GM18526 (cell line): Measurements from ENCODE around the gene BBIP1.

Source experiments
- POLR2A ChIP-seq: IDR thresholded peaks from 3 replicates; pipeline ENCODE4 v1.6.1; 2011; ENCODE audit not compliant: insufficient read length; ENCODE audit errors: extremely low read depth

The BBIP1 gene, protein sequence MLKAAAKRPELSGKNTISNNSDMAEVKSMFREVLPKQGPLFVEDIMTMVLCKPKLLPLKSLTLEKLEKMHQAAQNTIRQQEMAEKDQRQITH

DNA sequence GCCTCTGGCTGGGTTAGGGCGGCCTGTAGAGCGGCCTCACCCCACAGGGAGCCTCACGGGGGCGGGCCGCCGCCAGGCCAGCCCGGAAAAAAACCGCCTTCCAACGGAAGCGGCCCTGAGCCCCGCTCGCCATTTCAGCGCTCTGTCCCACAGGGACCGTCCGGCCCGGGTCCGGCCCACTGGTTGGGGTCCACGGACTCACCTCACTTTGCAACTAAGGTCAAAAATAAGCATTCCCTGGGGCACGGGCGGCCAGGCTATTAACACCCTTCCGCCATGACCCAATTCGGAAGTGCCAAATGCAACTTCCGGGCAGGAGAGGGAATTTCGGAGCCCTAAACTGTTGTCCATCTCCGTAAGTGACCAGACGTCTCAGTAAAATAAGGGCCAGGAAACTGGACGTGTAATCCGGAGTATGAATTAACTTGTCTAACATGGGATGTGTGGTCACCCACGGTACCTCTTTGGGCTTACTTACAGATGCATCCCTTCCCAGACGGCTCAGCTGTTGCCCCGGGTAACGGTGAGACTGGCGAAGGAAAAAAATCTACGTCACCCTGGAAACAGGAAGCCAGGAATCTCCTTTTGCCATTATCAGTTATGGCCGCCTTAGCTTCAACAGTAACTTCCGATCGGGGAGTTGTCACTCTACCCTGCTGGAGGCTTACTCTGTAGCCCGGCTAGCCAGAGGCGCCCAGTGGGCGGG is at the start of gene BBIP1:
BBIP1 (minus strand) TSS at position 538 of the 706 bp plus-strand sequence. CDS start 1,023 bp downstream, outside the sequence.
- peak; percentile 76 for TF ChIP-seq POLR2A

DNA sequence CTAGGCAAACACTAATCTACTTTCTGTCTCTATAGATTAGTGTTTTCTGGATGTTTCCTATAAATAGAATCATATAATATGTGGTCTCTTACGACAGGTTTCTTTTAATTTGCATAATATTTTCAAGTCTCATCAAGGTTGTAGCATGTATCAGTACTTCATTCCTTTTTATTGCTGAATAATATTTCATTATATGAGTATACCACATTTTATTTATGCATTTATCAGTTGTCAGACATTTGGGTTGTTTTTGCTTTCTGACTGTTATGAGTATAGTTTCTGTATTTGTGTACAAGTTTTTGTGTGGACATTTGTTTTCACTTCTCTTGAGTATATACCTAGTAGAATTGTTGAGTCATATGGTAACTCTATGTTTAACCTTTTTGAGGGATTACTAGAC is 48.7 kb upstream of the BBIP1 start:
- TF ChIP-seq POLR2A, result no peak

DNA sequence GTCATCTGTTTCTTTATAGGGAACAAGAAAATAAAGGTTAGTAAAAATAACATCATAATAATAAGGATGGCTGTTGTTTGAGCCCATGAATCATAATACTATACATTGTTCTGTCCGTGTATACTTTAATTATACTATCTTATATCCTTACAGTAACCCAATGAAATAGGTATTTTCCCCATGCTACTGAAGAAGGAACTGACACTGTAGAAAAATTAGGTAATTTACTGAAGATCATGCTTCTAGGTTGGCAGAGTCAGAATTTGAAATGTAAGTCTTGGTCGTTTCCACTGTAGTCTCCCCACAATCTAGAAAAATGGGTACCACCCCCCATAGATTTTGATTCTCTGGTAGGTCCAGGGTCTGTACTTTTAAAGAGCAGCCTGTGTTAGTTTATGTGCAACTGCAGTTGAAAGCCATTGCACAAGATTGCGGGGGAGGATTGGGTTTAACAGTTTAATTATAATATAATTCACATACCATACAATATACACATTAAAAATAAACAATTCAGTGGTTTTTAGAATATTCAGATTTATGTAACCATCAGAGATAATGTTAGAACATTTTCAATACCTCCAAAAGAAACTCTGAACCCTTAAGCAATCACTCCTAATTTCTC is 48.1 kb upstream of the BBIP1 start:
- TF ChIP-seq POLR2A, result no peak

DNA sequence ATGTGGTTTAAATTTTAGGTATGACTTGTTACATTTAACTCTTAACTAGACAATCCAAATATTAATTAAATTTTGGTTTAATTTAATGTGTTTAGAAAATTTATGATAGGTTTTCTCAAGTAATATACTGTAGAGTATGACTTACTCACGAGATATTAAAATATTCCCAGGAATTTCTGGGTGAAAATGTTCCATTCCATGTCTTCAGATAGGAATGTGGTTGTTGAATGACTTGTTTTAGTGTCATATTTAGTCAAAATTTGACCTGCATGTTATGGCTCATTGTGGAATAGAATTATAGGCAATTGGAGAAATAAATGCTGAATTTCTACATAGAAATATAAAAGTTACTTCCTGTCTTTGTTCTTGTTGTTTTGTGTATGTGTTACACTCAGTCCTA is 47.2 kb upstream of the BBIP1 start:
- TF ChIP-seq POLR2A, result no peak

DNA sequence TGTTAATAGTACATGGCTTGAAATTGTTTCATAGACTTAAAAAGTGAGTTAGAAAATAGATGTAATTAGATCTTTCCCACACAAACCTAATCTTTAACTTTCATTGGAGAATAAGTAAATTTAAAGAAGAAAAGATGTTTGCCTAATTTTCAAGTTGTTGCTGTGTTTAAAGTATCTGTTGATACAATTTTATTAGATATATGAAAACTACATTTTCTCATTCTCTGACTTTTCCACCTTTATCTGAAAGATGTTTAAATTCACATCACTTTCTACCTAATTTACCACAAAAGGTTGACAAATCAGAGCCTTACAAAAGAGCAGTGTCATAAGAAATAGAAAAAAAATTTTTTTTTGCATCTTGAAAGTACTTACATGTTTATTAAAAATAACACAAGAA is 46.2 kb upstream of the BBIP1 start:
- no peak for TF ChIP-seq POLR2A

DNA sequence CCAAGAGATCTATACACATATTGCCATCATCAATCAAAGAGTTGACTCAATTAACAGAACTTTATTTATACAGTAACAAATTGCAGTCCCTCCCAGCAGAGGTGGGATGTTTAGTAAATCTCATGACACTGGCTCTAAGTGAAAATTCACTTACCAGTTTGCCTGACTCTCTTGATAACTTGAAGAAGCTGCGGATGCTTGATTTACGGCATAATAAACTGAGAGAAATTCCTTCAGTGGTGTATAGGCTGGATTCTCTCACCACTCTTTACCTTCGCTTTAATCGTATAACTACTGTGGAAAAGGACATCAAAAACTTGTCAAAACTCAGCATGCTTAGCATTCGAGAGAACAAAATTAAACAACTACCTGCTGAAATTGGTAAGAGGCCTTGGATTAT is 45.7 kb upstream of the BBIP1 start:
- no peak for TF ChIP-seq POLR2A

DNA sequence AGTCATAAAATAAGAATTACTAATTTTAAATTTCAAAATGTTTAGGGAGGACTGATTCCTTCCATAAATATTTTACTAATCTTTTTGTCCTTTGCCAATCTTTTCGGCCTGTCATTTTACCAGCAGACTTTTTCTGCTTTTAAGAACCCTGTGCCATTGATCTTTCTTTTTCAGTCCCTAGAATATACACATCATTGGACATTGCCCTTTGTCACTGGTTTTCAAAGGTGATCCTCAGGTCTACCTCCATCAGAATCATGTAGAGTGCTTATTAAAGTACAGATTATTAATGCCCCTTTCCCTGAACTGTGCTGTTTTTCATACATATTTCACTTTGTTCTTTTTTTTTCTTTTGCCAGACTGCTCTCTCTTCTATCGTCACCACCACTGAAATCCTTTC is 44.2 kb upstream of the BBIP1 start:
- no peak for TF ChIP-seq POLR2A

DNA sequence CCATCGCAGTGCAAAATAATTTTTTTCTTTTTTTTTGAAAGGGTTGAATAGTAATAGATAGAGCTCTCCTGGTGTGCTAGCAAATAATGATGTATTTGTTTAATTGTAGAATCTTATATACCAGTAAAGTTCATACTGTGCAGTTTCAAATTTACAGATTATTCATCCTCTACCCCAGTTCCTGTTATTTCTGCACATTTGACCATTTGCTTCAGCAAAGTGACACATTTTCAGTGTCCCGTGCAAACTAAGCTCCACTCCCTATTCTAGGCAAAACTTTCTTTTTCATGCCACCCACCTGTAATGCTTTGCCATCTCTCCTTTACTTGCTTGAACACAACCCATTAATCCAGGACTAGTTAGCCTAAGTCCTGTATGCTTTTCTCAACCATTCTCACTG is 43.5 kb upstream of the BBIP1 start:
- no peak for TF ChIP-seq POLR2A

DNA sequence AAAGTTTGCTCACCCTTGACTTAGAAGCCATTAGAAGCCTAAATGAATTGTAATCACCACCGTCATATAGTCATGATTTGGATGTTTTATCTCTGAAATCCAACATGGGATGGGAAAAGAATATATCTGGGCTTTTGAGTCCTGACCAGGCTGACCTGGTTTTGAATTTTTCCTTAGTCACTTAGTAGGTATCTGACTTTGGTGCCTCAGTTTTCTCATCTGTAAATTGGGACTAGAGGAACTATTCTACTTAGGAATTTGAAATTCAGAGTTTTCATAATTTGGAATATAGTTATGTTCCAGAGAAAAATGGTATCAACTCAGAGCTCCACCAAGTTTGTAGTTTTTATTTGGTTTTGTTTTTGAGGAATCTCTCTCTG is 41.3 kb upstream of the BBIP1 start:
- no peak for TF ChIP-seq POLR2A

DNA sequence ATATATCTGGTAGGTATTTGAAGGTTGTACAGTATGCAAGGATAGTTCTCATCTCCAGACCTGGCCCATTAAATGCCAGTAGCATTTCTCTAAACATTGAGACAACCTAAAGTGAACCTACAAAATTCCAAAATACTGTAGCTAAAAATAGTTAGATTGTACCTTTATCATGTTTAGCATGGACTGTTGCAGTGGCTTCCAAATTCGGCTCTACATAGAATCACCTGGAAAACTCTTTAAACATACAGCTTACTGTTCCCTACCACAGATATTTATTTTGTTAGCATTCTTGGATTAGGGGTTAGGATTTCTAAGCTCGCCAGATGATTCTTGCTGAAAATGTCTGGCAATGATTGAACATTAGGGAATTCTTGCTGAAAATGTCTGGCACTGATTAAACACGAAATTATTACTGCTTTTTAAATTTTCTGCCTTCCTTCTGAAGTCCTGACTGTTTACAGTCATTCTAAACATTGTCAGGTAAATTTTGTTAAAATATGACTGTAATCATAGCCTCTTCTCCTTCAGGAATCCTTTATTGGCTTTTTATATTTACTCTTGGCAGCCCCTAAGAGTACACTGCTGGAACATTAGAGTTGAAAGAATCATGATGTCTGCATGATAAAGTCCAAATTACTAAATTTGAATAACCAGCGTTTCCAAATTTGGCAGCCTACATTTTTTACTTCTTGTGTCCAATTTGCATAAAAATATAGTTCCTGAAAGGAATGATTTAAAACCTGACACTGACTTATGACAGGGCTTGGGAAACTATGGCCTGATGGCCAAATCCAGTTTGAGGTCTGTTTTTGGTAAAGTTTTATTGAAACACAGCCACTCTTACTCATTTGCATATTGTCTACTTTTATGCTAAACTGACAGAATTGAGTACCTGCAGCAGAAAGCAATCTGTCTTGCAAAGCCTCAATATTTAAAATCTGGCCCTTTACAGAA is 40.7 kb upstream of the BBIP1 start:
- no peak for TF ChIP-seq POLR2A

DNA sequence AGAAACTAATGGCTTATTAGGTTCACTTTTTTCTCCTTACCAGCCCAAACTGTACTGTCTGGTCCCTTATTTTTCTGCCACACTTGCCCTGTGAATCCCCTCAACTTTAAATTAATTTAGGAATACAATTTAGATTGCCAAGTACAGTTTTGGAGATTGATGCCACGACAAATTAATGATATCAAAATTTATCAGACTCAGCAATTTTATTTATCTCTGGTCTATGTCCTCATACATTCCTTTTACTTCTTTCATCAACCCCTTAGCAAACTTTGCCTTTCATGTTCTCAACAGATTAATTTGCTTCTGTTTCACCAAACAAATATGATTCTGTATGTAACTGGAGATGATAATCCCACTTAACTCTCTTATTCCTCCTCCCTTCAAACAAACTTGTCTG is 38.6 kb upstream of the BBIP1 start:
- no peak for TF ChIP-seq POLR2A

DNA sequence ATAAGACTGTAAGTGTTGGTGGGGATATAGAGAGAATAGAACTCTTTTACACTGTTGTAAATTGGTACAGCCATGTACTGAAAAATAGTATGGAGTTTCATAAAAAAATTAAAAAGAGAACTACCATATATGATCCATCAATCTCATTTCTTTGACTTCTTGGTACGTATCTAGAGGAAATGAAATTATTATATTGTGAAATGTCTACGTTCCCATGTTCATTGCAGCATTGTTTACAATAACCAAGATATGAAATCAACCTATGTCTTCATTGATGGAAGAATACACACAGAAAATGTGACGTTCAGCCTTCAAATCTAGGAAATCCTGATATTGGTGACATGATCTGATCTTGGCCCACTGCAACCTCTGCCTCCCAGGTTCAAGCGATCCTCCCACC is 32.4 kb upstream of the BBIP1 start:
- TF ChIP-seq POLR2A, result no peak

DNA sequence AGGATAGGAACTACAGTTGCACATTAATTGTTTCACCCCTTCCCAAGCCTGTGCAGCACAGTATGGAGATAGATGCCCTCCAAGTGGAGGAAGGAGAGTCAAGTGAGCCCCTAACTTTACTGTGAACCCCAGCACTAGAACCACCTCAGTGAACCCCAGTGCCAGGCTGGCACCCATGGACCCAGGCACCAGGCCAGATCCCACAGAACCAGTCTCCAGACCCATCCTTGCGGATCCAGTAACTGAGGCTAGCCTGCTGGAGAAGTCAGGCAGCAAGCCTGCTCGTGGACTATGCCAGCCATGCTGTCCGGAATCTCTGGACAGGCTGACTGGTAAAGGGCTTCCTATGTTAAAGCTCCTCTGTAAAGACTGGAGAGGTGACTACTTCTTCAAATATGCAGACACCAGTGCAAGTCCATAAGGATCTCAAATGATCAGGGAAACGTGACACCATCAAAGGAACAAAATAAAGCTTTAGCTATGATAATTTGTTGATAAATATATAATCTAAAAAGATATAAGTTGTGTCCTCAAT is 28.1 kb upstream of the BBIP1 start:
- no peak for TF ChIP-seq POLR2A

DNA sequence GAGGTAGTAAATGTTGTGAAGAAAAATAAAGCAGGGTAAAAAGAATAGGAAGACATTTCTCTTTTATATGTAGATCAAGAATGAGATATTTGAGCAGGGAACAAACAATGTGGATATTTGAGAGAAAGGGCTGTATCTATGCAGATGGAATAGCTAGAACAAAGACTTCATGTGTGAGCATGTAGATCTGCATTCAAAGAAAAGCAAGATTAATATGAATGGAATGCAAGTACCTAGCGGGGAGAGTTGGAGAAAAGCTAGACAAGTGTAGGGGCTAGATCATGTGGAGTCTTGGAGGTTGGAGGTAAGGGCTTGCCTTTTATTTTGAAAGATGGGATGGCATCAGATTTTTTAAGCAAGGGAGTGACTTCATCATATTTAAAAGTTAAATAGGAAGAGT is 27.5 kb upstream of the BBIP1 start:
- TF ChIP-seq POLR2A, result no peak

DNA sequence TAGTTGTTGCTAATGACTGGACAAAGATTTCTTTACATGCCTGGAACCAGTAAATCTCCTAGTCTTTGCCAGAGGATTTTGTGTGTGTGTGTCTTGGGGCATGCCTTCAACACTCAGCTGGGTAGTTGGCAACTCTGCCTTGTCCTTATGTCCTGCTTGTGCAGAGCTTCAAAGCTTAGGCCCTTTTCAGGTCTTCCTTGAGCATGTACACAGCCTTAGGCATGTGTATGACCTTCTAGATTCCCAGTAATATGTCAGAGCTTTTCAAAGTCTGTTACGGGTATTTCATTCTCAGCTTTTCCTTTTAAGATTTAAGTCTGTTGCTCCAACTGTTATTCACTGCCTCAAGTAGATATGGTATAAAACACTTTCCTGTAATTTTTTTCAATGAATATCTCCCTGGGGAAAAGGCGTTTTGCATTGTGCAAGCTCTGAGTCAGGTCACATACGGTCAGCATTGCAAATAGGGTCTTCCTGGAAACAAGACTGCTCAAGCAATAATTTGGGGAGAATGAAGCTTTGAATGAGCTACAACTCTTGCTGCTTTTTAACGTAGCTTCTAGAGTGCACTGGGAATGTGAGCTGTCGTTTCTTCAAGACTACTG is 25.9 kb upstream of the BBIP1 start:
- no peak for TF ChIP-seq POLR2A
